Activated naive CD8-positive, alpha-beta T cell treated with anti-CD3 and anti-CD28 coated beads, Interleukin-2, amount 10 ng/mL, durations not matched to agents 7 days and 5 days (primary cell): ENCODE data around the gene LHFPL3. TPM values are rescaled to one million over a fixed set of nuclear protein-coding genes. Genes with fewer than 3 reads are reported as not detected.
A peak's percentile ranks its signal among the peaks of the same experiment; 100 is the strongest.
"Not testable (repeated sequence)": the region's sequence is repeated elsewhere in the genome, so short reads cannot be mapped to it uniquely, and the experiment has no call there.

Experiments used
- ATAC-seq: fragments of 150-1000 bp; cut with Tn5 transposase; one replicate; pipeline ENCODE4 v1.10.0; 2021; ENCODE audit warnings: low read depth, moderate library complexity
- POLR2A ChIA-PET: fragments of 350-600 bp; sonication (Branson Sonifier 250); formaldehyde crosslinking; loops from one replicate; lab custom pipeline; 2021; ENCODE audit warnings: antibody characterized with exemption; lab: Charles Lee
- DNase-seq: peaks from one replicate; pipeline ENCODE4 v3.0.0; 2021
- H3K27ac Mint-ChIP-seq: one replicate; pipeline ENCODE4 v1.8.0; 2022; ENCODE audit warnings: mild to moderate bottlenecking, mixed read lengths
- H3K27me3 Mint-ChIP-seq: one replicate; pipeline ENCODE4 v1.8.0; 2022; ENCODE audit warnings: mild to moderate bottlenecking, moderate library complexity, mixed read lengths
- H3K36me3 Mint-ChIP-seq: one replicate; pipeline ENCODE4 v1.8.0; 2021; ENCODE audit warnings: mild to moderate bottlenecking, mixed read lengths
- H3K4me1 Mint-ChIP-seq: one replicate; pipeline ENCODE4 v1.8.0; 2021; ENCODE audit warnings: mixed read lengths
- H3K4me3 Mint-ChIP-seq: one replicate; pipeline ENCODE4 v1.8.0; 2022; ENCODE audit warnings: mild to moderate bottlenecking, moderate library complexity, mixed read lengths
- H3K9me3 Mint-ChIP-seq: one replicate; pipeline ENCODE4 v1.8.0; 2021; ENCODE audit warnings: mixed read lengths
- total RNA-seq, 2 experiments: library from RNA; stranded (reverse); gene quantifications; one replicate each; pipeline ENCODE4 v1.2.3, GENCODE V29; 2021

Gene LHFPL3
- total RNA-seq, 2 experiments from 2014 or later, result not detected

- ATAC-seq (no peak), DNase-seq (no peak)
- H3K27ac Mint-ChIP-seq, result no peak overlapping the region
- no peaks in the 10 kb centered on the region for H3K27me3 Mint-ChIP-seq
- no peak overlapping the region for H3K4me3 Mint-ChIP-seq
- peaks cover 5% of the 10 kb centered on the region for H3K4me1 Mint-ChIP-seq
- H3K36me3 Mint-ChIP-seq, result peaks cover 2% of the 10 kb centered on the region
- POLR2A ChIA-PET, result no interaction called here
- H3K9me3 Mint-ChIP-seq, result no peaks in the 10 kb centered on the region
These were observed 604.6 kb downstream of the LHFPL3 start for GRCh38 chr7:104933022-104933421.

- no peaks in the 10 kb centered on the region for H3K27me3 Mint-ChIP-seq
- no peaks in the 10 kb centered on the region for H3K9me3 Mint-ChIP-seq
- ATAC-seq (no peak), DNase-seq (no peak)
- peaks cover 2% of the 10 kb centered on the region for H3K36me3 Mint-ChIP-seq
- POLR2A ChIA-PET, result no interaction called here
- H3K4me3 Mint-ChIP-seq, result no peak overlapping the region
- H3K27ac Mint-ChIP-seq, result no peak overlapping the region
- H3K4me1 Mint-ChIP-seq, result peaks cover 5% of the 10 kb centered on the region
These were observed 605.2 kb downstream of the LHFPL3 start for GRCh38 chr7:104933521-104933988.

DNA sequence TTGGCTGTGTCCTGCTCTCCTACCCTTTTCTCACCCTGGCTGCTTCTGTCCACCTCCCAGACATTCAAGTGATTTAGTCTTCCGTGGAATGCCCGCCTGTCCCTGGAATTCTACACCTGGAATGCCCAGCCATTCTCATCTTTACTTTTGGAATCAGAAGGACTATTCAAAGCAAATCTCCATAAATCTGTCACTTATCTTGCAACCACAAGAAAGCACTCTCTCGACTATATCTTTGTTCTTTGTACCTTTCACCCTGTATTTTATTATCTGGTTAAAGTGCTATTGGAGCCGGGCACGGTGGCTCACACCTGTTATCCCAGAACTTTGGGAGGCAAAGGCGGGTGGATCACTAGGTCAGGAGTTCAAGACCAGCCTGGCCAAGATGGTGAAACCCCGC is 606.3 kb downstream of the LHFPL3 start:
- ATAC-seq (no peak), DNase-seq (no peak)
- H3K4me1 Mint-ChIP-seq, result peaks cover 7% of the 10 kb centered on the region
- peaks cover 2% of the 10 kb centered on the region for H3K36me3 Mint-ChIP-seq
- no peak overlapping the region for H3K27ac Mint-ChIP-seq
- H3K4me3 Mint-ChIP-seq, result no peak overlapping the region
- no peaks in the 10 kb centered on the region for H3K9me3 Mint-ChIP-seq
- POLR2A ChIA-PET, result interaction anchor here (0.6 kb wide), 1 partner anchor 584 kb away, joined by 3 read pairs; no protein-coding TSS in a partner anchor
- H3K27me3 Mint-ChIP-seq, result no peaks in the 10 kb centered on the region

GRCh38 chr7:104935276-104935675 is 606.9 kb downstream of the LHFPL3 start:
- no peaks in the 10 kb centered on the region for H3K9me3 Mint-ChIP-seq
- POLR2A ChIA-PET, result no interaction called here

GRCh38 chr7:104936546-104936945 is 608.1 kb downstream of the LHFPL3 start:
- H3K27me3 Mint-ChIP-seq, result no peaks in the 10 kb centered on the region
- peaks cover 2% of the 10 kb centered on the region for H3K36me3 Mint-ChIP-seq
- no peak for ATAC-seq
- H3K27ac Mint-ChIP-seq, result no peak overlapping the region
- H3K4me3 Mint-ChIP-seq, result no peak overlapping the region
- peaks cover 18% of the 10 kb centered on the region for H3K4me1 Mint-ChIP-seq
- no peaks in the 10 kb centered on the region for H3K9me3 Mint-ChIP-seq
- POLR2A ChIA-PET, result interaction anchor here (1.2 kb wide), 1 partner anchor 77 kb away, joined by 3 read pairs; no protein-coding TSS in a partner anchor
- DNase-seq, result no peak

More at GRCh38 chr7:104935276-104935675, 606.9 kb downstream of the LHFPL3 start:
- ATAC-seq (no peak), DNase-seq (no peak)
- Mint-ChIP-seq H3K36me3 (peaks cover 2% of the 10 kb centered on the region), H3K4me1 (peaks cover 7% of the 10 kb centered on the region), H3K27ac (no peak overlapping the region), H3K27me3 (no peaks in the 10 kb centered on the region), H3K4me3 (no peak overlapping the region)

DNA sequence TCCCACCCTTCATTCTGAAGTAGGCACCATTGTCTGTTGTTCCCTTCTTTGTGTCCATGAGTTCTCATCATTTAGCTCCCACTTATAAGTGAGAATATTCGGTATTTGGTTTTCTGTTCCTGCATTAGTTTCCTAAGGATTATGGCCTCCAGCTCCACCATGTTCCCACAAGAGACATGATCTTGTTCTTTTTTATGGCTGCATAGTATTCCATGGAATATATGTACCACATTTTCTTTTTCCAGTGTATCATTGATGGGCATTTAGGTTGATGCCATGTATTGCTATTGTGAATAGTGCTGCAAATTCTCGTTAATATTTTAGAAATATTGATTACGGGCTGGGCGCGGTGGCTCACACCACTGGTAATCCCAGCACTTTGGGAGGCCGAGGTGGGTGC is 609.1 kb downstream of the LHFPL3 start:
- H3K27ac Mint-ChIP-seq, H3K9me3 Mint-ChIP-seq, DNase-seq, H3K27me3 Mint-ChIP-seq, ATAC-seq, H3K4me3 Mint-ChIP-seq, H3K36me3 Mint-ChIP-seq: not testable (repeated sequence)
- H3K4me1 Mint-ChIP-seq, result peaks cover 24% of the 10 kb centered on the region
- POLR2A ChIA-PET, result interaction anchor here (0.7 to 1.2 kb wide), 2 partner anchors 76 to 581 kb away, joined by 3 read pairs; no protein-coding TSS in a partner anchor

- no peak for DNase-seq
- ATAC-seq, result no peak
- POLR2A ChIA-PET, result interaction anchor here (10.2 kb wide), 1 partner anchor 75 kb away, joined by 143 read pairs; the partner anchor contains the start of gene KMT2E
- Mint-ChIP-seq H3K9me3 (no peaks in the 10 kb centered on the region), H3K36me3 (peaks cover 3% of the 10 kb centered on the region), H3K4me3 (no peak overlapping the region), H3K27ac (peak overlapping the region; percentile 22), H3K27me3 (no peaks in the 10 kb centered on the region), H3K4me1 (peaks cover 33% of the 10 kb centered on the region)
These were observed 610.5 kb downstream of the LHFPL3 start for GRCh38 chr7:104938741-104939390.

- no peak for ATAC-seq
- Mint-ChIP-seq H3K4me3 (peak overlapping the region; percentile 92), H3K9me3 (no peaks in the 10 kb centered on the region), H3K27me3 (no peaks in the 10 kb centered on the region), H3K27ac (peak overlapping the region; percentile 95), H3K36me3 (peaks cover 1% of the 10 kb centered on the region), H3K4me1 (peaks cover 41% of the 10 kb centered on the region)
- POLR2A ChIA-PET, result interaction anchor here (0.5 to 10.2 kb wide), 14 partner anchors 10 to 591 kb away, joined by 3 to 143 read pairs (median 6); partner anchors contain the start of genes KMT2E and RINT1
- DNase-seq, result no peak
These were observed 611.8 kb downstream of the LHFPL3 start for GRCh38 chr7:104940023-104940710.

GRCh38 chr7:104943502-104944343 is 615.3 kb downstream of the LHFPL3 start:
- POLR2A ChIA-PET, result interaction anchor here (0.8 to 10.2 kb wide), 10 partner anchors 12 to 588 kb away, joined by 3 to 143 read pairs (median 4); partner anchors contain the start of genes KMT2E and RINT1
- ATAC-seq (peak; percentile 56), DNase-seq (peak; percentile 68)
- Mint-ChIP-seq H3K27ac (peak overlapping the region; percentile 100), H3K4me1 (peaks cover 58% of the 10 kb centered on the region), H3K36me3 (peaks cover 4% of the 10 kb centered on the region), H3K9me3 (no peaks in the 10 kb centered on the region), H3K4me3 (peak overlapping the region; percentile 92), H3K27me3 (no peaks in the 10 kb centered on the region)

- Mint-ChIP-seq H3K27me3 (no peaks in the 10 kb centered on the region), H3K36me3 (peaks cover 7% of the 10 kb centered on the region), H3K9me3 (no peaks in the 10 kb centered on the region), H3K4me1 (peaks cover 59% of the 10 kb centered on the region), H3K27ac (peak overlapping the region; percentile 100), H3K4me3 (peak overlapping the region; percentile 92)
- POLR2A ChIA-PET, result interaction anchor here (1.1 to 10.2 kb wide), 5 partner anchors 11 to 68 kb away, joined by 4 to 143 read pairs (median 8); partner anchors contain the start of gene KMT2E
- no peak for DNase-seq
- no peak for ATAC-seq
These were observed 617.2 kb downstream of the LHFPL3 start for GRCh38 chr7:104945599-104945956.

DNA sequence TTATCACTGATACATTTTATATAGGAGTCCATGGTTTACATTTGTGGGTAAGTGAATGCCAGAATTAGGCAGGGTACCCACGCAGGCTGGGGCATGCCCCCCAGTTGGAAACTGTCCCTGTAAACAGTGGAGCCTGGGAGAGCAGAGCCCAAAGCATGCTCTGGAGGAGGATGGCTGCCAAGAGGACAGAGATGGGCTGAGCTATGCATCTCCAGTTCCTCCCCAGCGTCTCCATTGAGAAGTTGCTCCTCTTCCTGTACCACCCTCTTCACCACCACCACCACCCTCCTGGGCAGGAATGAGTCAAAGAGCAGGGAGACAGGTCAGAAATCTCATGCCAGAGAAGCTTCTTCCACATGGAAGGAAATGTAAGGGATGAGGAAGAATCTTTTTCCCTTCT is 617.9 kb downstream of the LHFPL3 start:
- DNase-seq (no peak), ATAC-seq (no peak)
- H3K4me3 Mint-ChIP-seq, result no peak overlapping the region
- peaks cover 7% of the 10 kb centered on the region for H3K36me3 Mint-ChIP-seq
- peaks cover 51% of the 10 kb centered on the region for H3K4me1 Mint-ChIP-seq
- peak overlapping the region; percentile 100 for H3K27ac Mint-ChIP-seq
- no peaks in the 10 kb centered on the region for H3K9me3 Mint-ChIP-seq
- no peaks in the 10 kb centered on the region for H3K27me3 Mint-ChIP-seq
- POLR2A ChIA-PET, result interaction anchor here (5.1 to 10.2 kb wide), 2 partner anchors 10 to 67 kb away, joined by 46 to 143 read pairs; partner anchors contain the start of gene KMT2E

GRCh38 chr7:104950006-104950405 is 621.6 kb downstream of the LHFPL3 start:
- Mint-ChIP-seq H3K27me3 (no peaks in the 10 kb centered on the region), H3K36me3 (peaks cover 7% of the 10 kb centered on the region), H3K4me1 (peaks cover 32% of the 10 kb centered on the region), H3K27ac (no peak overlapping the region), H3K4me3 (no peak overlapping the region), H3K9me3 (no peaks in the 10 kb centered on the region)
- no peak for DNase-seq
- POLR2A ChIA-PET, result interaction anchor here (0.7 to 1.4 kb wide), 3 partner anchors 11 to 62 kb away, joined by 3 to 5 read pairs (median 3); no protein-coding TSS in a partner anchor
- ATAC-seq, result no peak
